Umbilical cord (tissue), 2 donors: Measurements from ENCODE around the gene B3GNT3. TPM values are rescaled to one million over a fixed set of nuclear protein-coding genes. Genes with fewer than 3 reads are reported as not detected.
"Not testable (repeated sequence)": the region's sequence is repeated elsewhere in the genome, so short reads cannot be mapped to it uniquely, and the experiment has no call there.

Experiments used
- DNase-seq: peaks from one replicate; pipeline ENCODE4 v3.0.0-alpha.2; 2015; ENCODE audit warnings: low spot score
- total RNA-seq: library from RNA; depleted of rRNA; stranded (reverse); fragments of >200 nt; gene quantifications from one replicate; pipeline ENCODE4 v1.2.3, GENCODE V29; 2014; ENCODE audit warnings: low replicate concordance; ENCODE audit not compliant: insufficient read depth

The B3GNT3 gene
- total RNA-seq, 1 donor from 2014 or later = 0.72 TPM

DNA sequence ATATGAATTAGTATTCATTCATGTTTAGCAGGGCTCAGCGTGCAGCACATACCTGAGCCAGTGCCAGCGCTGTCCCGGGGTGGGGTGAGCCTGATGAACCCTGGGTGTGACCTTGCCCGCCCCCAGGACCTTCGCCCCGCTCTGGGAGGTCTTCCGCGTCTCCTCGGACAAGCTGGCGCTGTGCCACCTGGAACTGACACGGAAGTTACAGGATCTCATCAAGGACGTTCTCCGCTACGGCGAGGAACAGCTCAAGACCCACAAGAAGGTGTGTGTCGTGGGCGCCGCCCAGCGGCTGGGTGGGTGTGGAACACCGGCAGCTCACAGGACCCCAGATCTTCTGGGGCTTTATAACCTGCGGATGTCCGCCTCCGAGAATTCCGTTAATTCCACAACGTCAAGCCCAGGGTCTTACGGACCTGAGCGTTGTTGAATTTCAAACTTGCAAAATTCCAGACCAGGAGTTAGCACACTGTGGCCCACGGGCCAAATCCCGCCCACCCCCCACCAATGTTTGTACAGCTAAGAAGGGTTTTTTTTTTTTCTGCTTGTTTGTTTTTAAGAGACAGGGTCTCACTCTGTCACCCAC, 28.3 kb upstream of the B3GNT3 start:
- DNase-seq = peak; percentile 69

DNA sequence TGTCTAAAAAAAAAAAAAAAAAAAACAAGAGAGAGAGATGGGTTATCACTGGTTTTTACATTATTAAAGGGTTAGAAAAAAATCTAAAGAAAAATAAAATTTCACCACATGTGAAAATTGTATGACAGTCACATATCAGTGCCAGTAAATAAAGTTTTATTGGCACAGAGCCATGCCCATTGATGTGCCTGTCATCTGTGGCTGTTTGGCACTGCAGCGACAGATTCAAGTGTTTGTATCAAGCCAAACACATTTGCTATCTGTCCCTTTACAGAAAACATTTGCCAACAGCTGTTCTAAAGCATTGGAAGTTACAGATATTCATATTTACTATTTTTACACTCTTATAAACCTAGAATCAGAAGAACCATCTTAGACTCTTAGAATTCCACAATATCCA, 27.4 kb upstream of the B3GNT3 start:
- no peak for DNase-seq

DNA sequence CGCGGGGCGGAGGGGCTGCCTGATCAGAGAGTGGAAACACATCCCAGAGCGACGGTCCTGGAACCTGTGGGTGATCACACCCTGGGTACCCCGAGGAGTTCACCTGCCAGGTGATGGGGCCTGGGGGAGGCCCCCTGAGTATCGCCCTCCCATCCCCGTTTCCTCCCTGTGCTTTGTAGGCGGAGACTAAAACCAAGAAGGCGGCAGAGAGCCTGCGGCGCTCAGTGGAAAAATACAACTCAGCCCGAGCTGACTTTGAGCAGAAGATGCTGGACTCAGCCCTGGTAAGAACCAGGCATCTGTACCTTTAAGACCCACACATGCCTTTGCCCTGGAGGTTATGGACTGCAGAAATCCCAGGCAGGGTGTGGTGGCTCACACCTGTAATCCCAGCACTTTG, 24.3 kb upstream of the B3GNT3 start:
- DNase-seq = no peak

DNA sequence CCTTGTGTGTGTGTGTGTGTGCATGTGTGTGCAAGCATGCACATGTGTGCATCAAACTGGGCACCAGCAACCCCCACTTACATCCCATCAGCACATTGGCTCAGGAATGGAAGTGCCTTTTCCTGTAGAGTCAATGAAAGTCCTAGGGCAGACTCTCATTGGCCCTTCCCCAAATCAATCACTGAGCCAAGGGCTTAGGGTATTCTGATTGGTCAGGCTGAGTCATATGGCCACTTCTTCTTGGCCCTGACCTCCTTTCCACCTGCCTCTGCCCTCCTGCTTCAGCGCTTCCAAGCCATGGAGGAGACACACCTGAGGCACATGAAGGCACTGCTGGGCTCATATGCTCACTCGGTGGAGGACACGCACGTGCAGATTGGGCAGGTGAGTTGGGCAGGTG, 22.8 kb upstream of the B3GNT3 start:
- DNase-seq = no peak

DNA sequence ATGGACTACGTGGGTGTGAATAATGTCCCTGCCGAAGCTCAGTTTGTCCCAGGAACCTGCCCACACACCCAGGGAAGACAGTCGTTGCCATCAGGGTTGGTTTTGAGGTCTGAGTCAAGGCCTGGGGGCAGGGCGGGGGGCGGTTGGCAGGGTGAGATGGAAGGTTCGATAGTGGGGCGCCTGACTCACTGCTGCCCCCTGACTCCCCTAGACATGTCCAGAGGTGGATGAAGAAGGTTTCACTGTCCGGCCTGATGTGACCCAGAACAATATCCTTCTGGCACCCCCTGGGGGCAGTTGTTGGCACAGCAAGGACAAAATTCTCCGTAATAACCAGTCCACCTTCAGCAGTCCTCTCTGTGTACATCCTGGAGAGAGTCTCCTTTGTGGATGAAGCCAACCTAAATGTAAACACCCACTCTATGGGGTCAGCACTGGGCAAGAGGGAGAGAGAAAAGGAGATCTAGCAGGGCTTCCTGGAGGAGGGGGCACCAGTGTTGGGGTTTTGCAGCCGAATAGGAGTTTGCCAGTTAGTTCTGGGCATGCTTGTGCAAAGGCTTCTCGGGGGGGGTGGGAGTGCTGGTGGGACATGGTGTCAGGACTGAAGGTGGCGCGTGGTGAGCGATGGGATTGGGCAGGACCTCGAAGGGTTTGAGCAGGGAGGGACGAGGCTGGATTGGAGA, 19.6 kb upstream of the B3GNT3 start:
- no peak for DNase-seq

DNA sequence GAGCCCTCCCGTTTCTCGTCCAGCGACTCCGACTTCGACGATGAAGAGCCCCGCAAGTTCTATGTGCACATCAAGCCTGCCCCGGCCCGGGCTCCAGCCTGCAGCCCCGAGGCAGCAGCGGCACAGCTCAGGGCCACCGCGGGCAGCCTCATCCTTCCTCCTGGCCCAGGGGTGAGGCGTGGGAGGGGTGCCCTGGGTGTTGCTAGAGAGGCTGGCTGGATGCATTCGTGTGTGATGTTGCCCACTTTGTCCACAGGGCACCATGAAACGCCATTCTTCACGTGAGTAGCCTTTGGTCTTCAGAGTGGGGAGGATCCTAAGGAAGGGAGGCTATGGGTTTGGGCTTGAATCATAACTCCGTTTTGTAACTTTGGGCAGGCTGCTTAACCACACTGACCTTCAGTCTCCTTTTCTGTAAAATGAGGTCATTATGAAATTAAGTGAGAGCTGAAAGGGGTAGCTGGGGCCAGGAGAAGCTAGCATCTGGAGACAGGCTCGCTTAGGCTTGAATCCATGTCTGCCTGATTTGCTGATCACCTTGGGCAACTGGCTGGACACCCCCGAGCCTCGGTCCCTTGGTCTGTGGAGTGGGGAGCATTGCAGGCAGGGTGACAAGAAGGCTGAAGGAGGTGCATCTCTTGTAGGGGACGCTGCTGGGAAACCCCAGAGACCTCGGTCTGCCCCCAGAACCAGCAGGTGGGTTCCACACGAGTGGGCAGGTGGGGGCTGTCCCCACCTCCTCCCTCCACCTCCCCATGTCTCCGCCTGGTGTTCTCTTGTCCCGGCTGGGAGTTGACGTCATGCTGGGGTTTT, 18.7 kb upstream of the B3GNT3 start:
- DNase-seq = no peak

DNA sequence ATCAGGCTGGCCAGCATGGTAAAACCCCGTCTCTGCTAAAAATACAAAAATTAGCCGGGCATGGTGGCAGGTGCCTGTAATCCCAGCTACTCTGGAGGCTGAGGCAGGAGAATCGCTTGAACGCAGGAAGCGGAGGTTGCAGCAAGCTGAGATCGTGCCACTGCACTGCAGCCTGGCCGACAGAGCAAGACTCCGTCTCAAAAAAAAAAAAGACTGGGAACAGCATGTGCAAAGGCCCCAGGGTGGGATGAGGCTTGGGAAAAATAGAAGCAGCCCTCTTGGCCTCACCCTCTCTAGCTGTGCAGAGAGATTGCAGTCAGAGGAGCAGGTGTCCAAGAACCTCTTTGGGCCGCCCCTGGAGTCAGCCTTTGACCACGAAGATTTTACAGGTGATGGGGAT, 17.1 kb upstream of the B3GNT3 start:
- DNase-seq = not testable (repeated sequence)

DNA sequence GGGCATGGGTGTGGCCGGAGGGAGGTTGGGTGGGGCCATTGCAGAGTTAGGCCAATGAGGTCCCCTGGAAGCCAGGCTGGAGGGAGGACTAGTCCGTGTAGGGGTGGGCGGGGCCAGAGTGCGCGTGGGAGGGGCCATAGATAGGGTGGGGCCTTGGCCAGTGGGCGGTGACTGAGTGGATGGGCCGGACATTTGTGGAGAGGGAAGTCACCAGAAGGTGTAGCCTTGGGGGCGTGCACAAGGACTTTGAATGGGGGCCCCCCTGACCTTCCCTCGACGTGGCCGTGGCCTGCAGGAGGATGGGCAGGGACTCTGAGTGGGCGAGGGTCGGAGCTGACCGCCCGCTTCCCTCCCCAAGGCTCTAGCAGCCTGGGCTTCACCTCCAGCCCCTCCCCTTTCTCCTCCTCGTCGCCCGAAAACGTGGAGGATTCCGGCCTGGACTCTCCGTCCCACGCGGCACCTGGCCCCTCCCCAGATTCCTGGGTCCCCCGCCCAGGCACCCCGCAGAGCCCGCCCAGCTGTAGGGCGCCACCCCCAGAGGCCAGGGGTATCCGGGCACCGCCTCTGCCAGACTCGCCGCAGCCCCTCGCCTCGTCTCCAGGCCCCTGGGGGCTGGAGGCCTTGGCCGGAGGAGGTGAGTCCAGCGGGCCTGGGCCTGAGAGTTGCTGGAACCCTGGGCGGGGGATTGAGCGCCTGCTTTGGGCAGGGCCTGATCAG, 16.5 kb upstream of the B3GNT3 start:
- DNase-seq = no peak

DNA sequence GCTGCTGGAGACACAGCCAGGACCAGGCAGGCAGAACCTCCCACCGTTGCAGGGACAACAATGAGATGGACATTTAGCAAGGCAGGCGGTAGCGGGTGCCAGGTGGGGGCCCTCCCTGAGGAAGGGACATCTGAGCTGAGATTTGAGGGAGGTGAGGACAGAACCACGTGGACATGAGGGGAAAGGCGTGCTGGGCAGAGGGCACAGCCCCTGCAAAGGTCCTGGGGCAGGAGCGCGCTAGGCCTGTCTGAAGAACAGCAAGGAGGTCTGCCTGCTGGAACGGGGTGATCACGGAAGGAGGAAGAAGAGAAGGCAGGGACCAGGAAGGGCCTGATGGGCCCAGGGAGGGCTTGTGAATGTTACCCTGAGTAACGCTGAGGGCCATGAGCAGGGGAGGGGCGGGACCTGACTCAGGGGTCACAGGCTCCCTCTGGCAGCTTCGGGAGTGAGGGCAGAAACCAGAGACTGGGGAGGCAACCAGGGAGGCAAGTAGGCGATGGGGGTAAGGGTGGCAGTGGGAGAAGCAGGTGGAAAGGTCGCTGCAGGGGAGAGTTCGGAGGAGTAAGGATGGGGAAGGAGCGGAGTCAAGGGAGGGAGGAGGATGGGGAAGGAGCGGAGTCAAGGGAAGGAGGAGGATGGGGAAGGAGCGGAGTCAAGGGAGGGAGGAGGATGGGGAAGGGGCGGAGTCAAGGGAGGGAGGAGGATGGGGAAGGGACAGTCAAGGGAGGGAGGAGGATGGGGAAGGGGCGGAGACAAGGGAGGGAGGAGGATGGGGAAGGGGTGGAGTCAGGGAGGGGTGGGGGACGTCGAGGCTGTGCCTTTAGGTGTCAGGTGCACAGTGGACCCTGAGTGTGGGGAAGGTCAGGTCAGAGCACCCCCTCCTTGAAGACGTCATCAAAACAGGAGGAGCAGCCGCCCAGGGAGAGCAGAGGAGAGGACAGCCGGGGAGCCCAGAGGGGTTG, 15.7 kb upstream of the B3GNT3 start:
- DNase-seq = peak; percentile 33

DNA sequence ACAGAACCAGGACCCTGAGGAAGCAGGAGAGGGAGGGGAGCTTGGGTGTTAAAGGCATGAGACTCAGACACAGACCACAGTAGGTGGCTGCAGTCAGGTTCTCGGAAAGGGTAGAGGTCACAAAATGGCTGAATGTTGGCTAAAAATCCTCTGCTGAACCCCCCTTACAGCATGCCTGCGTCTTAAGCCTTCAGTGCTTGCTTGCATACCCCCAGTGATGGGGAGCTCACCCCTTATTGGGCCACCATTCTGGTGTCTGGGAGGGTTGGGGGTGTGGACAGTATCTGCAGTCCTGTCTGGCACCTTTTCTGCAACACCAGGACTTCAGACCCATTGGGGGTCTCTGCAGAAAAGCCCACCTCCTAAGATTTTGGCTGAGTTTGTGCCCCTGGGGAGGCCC, 14.2 kb upstream of the B3GNT3 start:
- DNase-seq = no peak

DNA sequence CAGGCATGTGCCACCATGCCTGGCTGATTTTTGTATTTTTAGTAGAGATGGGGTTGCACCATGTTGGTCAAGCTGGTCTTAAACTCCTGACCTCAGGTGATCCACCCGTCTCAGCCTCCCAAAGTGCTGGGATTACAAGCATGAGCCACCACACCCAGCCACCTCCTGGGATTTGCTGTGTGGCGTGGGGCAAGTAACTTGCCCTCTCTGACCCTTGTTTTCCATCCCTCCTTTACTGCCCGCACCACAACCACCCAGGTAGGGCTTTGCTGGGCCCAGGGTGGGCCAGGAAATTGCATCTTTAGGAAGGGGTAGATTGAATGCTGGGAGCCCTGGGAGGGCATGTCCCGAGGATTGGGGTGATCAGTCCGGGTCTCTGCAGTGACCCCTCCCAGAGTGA, 11.2 kb upstream of the B3GNT3 start:
- not testable (repeated sequence) for DNase-seq

DNA sequence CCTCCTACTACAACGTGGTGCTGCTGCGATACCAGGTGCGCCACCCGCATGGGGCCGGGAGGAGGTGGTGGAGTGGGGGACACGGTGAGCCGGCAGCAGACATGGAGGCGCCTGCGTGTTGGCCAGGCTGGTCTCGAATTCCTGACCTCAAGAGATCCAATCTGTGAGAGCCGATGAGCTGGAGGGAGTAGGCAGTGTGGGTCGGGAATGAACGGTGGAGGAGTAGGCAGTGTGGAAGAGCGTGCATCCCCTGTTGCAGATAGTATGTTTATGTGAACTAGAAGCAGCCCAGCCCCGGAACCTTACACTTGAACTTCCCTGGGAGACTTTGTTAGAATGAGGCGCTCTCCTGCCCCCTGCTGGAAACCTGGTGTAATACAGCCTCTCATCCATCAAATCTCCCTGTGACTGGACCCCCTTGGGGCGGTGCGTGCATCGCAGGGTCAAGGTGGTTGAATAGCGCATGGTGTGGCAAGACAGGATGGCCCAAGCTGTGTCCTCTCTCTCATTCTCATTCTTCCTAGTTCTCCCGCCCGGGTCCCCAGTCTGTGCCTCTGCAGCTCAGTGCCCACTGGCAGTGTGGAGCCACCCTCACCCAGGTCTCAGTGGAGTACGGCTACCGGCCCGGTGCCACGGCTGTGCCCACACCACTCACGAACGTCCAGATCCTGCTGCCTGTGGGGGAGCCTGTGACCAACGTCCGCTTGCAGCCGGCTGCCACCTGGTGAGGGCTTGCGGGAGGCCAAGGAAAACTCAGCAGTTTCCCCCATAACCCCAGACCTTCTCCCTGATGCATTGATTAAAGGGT, 10.5 kb upstream of the B3GNT3 start:
- DNase-seq = peak; percentile 61

DNA sequence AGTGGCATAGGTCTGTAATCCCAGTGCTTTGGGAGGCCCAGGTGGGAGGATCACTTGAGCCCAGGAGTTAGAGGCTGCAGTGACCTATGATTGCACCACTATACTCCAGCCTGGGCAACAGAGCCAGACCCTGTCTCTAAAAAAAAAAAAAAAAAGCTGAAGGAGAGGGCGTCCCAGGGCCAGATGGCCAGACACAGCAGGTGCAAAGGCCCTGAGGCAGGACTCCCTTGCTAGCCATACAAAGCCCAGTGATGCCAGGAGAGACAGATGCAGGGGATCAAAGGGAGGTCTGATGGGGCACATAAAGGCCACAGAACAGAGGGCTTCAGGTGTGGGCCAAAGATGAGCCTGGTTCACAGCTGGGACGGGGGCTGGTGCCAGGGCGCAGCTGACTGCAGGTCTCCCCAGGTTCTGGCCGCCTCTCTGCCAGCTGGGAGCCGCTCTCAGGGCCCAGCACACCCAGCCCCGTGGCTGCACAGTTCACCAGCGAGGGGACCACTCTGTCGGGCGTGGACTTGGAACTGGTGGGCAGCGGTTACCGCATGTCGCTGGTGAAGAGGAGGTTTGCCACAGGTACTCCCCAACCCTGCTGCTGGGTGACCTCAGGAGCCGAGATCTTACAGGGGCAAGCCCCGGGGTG, 7.5 kb upstream of the B3GNT3 start:
- no peak for DNase-seq

DNA sequence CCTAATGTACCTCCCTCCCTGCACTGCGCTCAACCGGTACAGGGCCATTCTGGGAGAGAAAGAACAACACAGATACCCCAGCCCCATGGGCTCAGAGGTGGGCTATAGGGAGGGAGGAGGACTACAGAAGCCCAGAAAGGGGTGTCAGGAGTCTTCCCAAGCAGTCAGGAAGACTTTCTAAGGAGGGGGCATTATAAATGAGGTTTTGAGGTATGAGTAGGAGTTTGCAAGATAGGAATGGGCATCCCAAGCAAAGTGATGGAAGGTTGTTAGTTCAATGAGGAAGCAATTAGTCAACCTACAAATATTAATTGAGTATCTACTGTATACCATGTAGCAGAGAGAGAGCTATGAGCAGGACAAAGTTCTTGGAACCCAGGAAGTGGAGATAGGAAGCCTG, 6.3 kb upstream of the B3GNT3 start:
- DNase-seq = no peak

DNA sequence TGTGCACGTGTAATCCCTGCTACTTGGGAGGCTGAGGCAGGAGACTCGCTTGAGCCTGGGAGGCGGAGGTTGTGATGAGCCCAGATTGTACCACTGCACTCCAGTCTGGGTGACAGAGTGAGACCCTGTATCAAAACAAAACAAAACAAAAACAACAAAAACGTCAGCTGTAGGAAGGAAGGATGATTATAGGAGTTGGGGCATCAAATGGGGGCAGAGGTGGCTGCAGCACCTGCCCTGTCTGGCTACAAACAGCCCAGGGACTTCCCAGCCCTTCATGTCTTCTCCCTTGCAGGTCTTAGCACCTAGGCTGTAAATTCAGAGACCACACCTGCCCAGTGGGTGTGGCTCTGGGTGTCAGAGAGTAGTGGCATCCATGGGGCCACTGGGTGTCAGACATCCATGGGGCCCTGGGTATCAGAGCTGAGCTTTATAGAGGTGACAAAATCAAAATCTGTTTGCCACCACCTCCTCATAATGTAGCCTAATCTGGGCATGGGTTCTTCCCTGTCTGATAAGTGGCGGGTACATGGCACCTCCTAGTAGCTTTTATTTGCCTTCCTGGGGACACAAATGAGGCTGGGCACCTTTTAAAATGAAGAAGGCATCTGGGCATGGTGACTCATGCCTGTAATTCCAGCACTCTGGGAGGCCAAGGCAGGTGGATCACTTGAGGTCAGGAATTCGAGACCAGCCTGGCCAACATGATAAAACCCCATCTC, 4.7 kb upstream of the B3GNT3 start:
- DNase-seq = no peak

DNA sequence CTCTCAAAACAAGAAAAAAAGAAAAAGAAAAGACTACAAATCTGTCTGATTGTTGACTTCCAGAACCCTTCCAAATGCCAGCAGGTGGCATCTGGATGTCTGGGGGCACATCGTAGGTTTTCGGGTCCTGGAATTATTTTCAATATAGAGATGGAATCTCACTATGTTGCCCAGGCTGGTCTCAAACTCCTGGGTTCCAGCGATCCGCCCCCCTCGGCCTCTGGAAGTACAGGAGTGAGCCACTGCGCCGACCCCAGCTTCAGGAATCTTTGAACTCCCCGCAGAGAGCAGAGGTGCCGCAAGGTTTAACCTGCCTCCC, 567 bp upstream of the B3GNT3 start:
- no peak for DNase-seq

DNA sequence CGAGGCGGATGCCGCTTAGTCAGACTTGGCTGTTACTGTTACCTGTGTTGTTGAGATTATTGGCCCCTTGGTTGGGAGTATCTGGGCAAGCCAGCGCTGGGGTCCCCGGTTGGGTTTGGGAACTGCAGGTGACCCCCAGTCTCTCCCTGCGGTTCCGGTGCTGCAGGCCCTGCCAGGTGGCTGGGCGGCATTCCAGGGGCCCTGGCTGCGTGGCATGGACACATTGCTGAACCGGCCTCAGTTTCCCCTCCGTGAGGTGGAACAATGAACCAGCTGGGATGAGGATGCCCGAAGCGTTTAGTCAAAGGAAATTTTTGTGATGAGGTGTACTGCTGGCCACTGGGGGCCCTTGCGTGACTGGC, 538 bp downstream of the B3GNT3 start:
- DNase-seq = no peak

DNA sequence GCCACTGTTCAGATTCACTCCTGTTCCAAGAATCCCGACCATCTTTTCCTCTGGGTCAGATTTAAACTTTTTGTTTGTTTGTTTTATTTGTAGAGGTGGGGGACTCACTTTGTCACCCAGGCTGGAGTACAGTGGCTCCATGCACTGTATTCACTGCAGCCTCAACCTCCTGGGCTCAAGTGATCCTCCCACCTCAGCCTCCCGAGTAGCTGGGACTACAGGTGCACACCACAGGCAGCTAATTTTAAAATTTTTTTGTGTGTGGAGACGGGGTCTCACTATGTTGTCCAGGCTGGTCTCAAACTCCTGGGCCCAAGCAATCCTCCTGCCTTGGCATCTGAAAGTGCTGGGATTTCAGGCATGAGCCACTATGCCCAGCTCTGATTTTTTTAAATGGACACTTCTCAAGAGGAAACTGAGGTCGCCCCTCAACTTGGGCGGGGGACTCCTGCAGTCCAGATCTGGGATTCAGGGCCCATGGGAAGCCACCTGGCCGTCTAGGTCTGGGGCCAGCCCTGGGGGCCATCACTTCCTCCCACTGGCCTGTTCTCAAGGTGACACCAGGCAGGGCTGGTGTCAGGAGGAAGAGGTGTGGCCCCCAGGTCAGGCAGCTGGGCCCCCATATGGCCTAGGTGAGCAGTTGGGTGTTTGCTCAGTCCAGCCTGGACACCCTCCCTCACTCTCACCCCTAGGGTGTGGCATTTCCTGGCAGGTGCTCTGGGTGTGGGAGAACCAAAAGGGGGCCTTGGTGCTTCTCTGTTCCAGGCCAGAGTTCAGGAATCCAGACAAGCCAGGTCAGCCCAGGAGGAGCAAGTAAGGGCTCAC, 1.3 kb downstream of the B3GNT3 start:
- no peak for DNase-seq
